ENCODE measurements around the gene LY6G6F. TPM values are rescaled to one million over a fixed set of nuclear protein-coding genes. Genes with fewer than 3 reads are reported as not detected.
A peak's percentile ranks its signal among the peaks of the same experiment; 100 is the strongest.

The LY6G6F gene
- total and polyA plus RNA-seq, 2 experiments from 2014 or later: not detected

DNA sequence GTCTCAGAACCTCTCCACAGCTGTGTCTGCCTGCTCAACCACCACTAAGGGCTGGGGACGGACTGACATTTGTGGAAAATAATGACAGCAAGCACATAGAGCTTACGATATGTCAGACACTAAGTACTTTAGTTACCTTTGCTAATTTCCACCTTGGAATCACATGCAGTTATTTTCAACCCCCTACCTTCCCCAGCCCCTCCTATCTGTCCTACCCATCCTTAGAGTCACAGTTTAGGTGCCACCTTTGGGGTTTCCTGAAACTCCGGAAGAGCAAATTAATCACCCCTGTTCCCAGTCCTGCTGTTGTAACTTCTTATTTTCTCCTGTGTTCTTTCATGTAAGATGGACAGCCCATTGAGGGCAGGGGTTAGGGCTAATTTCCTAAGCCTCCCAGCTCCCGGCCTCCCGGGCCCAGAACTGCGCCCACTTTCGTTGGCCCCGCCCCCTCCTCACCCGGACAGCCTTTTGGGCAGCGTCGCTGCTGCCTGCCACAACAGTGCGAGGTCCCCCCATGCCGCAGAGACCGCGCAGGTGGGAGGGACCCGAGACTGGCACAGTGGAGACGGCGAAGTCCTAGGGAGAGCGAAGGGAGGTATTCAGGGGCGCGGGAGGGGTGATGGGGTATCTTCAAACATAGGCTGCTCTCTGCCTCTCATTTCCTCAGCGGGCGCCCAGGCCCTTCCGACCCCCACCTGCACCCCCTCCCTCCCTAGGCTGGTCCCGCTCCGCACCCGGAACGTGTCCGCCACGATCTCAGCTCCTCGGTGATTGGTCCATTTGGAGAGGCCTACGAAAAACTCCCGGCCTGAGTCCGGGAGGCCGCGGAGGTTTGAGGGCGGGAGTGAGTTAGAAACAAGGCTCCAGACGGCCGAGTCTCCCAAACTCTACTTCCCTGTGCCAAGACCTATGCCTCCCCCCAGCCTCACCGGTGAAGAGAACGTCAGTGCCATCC, 21.3 kb downstream of the LY6G6F start:
- H3K36me3 Mint-ChIP-seq (ENCODE audit: low read depth): peaks cover 49% of the 10 kb centered on the region
- H3K4me3 Mint-ChIP-seq: peak overlapping the region; percentile 93
- no peak for ATAC-seq
- H3K4me1 Mint-ChIP-seq: peaks cover 19% of the 10 kb centered on the region; the same call in 2 of the 3 replicates
- H3F3A ChIP-seq (replicated peaks; ENCODE audit: low read depth): peaks cover 23% of the 10 kb centered on the region
- TF ChIP-seq STAT1 (IDR thresholded peaks at IDR 0.05; ENCODE audit: unreplicated experiment) (no peak), POLR2AphosphoS5 (IDR thresholded peaks at IDR 0.05; ENCODE audit: low read depth) (no peak), NANOG (IDR thresholded peaks at IDR 0.05; ENCODE audit: borderline replicate concordance) (no peak), ZNF331 (CRISPR knock-in tag; IDR thresholded peaks at IDR 0.05; ENCODE audit: low read depth) (no peak), EZH2phosphoT487 (IDR thresholded peaks at IDR 0.05; ENCODE audit: unreplicated experiment) (no peak), JUNB (IDR thresholded peaks at IDR 0.05; ENCODE audit: unreplicated experiment) (no peak)
- TF ChIP-seq, protein P1, sequence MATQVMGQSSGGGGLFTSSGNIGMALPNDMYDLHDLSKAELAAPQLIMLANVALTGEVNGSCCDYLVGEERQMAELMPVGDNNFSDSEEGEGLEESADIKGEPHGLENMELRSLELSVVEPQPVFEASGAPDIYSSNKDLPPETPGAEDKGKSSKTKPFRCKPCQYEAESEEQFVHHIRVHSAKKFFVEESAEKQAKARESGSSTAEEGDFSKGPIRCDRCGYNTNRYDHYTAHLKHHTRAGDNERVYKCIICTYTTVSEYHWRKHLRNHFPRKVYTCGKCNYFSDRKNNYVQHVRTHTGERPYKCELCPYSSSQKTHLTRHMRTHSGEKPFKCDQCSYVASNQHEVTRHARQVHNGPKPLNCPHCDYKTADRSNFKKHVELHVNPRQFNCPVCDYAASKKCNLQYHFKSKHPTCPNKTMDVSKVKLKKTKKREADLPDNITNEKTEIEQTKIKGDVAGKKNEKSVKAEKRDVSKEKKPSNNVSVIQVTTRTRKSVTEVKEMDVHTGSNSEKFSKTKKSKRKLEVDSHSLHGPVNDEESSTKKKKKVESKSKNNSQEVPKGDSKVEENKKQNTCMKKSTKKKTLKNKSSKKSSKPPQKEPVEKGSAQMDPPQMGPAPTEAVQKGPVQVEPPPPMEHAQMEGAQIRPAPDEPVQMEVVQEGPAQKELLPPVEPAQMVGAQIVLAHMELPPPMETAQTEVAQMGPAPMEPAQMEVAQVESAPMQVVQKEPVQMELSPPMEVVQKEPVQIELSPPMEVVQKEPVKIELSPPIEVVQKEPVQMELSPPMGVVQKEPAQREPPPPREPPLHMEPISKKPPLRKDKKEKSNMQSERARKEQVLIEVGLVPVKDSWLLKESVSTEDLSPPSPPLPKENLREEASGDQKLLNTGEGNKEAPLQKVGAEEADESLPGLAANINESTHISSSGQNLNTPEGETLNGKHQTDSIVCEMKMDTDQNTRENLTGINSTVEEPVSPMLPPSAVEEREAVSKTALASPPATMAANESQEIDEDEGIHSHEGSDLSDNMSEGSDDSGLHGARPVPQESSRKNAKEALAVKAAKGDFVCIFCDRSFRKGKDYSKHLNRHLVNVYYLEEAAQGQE (IDR thresholded peaks at IDR 0.05; ENCODE audit: unreplicated experiment): no peak
- TF ChIP-seq, protein P2, sequence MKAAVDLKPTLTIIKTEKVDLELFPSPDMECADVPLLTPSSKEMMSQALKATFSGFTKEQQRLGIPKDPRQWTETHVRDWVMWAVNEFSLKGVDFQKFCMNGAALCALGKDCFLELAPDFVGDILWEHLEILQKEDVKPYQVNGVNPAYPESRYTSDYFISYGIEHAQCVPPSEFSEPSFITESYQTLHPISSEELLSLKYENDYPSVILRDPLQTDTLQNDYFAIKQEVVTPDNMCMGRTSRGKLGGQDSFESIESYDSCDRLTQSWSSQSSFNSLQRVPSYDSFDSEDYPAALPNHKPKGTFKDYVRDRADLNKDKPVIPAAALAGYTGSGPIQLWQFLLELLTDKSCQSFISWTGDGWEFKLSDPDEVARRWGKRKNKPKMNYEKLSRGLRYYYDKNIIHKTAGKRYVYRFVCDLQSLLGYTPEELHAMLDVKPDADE (IDR thresholded peaks at IDR 0.05): no peak
- TF ChIP-seq, protein P3, sequence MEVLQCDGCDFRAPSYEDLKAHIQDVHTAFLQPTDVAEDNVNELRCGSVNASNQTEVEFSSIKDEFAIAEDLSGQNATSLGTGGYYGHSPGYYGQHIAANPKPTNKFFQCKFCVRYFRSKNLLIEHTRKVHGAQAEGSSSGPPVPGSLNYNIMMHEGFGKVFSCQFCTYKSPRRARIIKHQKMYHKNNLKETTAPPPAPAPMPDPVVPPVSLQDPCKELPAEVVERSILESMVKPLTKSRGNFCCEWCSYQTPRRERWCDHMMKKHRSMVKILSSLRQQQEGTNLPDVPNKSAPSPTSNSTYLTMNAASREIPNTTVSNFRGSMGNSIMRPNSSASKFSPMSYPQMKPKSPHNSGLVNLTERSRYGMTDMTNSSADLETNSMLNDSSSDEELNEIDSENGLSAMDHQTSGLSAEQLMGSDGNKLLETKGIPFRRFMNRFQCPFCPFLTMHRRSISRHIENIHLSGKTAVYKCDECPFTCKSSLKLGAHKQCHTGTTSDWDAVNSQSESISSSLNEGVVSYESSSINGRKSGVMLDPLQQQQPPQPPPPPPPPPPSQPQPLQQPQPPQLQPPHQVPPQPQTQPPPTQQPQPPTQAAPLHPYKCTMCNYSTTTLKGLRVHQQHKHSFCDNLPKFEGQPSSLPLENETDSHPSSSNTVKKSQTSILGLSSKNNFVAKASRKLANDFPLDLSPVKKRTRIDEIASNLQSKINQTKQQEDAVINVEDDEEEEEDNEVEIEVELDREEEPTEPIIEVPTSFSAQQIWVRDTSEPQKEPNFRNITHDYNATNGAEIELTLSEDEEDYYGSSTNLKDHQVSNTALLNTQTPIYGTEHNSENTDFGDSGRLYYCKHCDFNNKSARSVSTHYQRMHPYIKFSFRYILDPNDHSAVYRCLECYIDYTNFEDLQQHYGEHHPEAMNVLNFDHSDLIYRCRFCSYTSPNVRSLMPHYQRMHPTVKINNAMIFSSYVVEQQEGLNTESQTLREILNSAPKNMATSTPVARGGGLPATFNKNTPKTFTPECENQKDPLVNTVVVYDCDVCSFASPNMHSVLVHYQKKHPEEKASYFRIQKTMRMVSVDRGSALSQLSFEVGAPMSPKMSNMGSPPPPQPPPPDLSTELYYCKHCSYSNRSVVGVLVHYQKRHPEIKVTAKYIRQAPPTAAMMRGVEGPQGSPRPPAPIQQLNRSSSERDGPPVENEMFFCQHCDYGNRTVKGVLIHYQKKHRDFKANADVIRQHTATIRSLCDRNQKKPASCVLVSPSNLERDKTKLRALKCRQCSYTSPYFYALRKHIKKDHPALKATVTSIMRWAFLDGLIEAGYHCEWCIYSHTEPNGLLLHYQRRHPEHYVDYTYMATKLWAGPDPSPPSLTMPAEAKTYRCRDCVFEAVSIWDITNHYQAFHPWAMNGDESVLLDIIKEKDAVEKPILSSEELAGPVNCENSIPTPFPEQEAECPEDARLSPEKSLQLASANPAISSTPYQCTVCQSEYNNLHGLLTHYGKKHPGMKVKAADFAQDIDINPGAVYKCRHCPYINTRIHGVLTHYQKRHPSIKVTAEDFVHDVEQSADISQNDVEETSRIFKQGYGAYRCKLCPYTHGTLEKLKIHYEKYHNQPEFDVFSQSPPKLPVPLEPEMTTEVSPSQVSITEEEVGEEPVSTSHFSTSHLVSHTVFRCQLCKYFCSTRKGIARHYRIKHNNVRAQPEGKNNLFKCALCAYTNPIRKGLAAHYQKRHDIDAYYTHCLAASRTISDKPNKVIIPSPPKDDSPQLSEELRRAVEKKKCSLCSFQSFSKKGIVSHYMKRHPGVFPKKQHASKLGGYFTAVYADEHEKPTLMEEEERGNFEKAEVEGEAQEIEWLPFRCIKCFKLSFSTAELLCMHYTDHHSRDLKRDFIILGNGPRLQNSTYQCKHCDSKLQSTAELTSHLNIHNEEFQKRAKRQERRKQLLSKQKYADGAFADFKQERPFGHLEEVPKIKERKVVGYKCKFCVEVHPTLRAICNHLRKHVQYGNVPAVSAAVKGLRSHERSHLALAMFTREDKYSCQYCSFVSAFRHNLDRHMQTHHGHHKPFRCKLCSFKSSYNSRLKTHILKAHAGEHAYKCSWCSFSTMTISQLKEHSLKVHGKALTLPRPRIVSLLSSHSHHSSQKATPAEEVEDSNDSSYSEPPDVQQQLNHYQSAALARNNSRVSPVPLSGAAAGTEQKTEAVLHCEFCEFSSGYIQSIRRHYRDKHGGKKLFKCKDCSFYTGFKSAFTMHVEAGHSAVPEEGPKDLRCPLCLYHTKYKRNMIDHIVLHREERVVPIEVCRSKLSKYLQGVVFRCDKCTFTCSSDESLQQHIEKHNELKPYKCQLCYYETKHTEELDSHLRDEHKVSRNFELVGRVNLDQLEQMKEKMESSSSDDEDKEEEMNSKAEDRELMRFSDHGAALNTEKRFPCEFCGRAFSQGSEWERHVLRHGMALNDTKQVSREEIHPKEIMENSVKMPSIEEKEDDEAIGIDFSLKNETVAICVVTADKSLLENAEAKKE (CRISPR knock-in tag; IDR thresholded peaks at IDR 0.05): no peak
- TF ChIP-seq, protein P4, sequence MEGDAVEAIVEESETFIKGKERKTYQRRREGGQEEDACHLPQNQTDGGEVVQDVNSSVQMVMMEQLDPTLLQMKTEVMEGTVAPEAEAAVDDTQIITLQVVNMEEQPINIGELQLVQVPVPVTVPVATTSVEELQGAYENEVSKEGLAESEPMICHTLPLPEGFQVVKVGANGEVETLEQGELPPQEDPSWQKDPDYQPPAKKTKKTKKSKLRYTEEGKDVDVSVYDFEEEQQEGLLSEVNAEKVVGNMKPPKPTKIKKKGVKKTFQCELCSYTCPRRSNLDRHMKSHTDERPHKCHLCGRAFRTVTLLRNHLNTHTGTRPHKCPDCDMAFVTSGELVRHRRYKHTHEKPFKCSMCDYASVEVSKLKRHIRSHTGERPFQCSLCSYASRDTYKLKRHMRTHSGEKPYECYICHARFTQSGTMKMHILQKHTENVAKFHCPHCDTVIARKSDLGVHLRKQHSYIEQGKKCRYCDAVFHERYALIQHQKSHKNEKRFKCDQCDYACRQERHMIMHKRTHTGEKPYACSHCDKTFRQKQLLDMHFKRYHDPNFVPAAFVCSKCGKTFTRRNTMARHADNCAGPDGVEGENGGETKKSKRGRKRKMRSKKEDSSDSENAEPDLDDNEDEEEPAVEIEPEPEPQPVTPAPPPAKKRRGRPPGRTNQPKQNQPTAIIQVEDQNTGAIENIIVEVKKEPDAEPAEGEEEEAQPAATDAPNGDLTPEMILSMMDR (conservative IDR thresholded peaks at IDR 0.05; ENCODE audit: low read depth in 2 of 2): no peak
- H3K27ac ChIP-seq (ENCODE audit: low read depth): no peak overlapping the region
- H3K4me1 ChIP-seq (ENCODE audit: insufficient read depth): peaks cover 14% of the 10 kb centered on the region; the same call in 1 of the 2 replicates
- H3K9me3 Mint-ChIP-seq: no peaks in the 10 kb centered on the region; the same call in 2 of the 3 replicates
- H4K20me1 ChIP-seq (replicated peaks; ENCODE audit: insufficient read depth): peaks cover 2% of the 10 kb centered on the region; the same call in 1 of the 2 replicates
- no peak overlapping the region for H2AFZ ChIP-seq
- H3K9me2 ChIP-seq (ENCODE audit: insufficient read depth): no peaks in the 10 kb centered on the region
- peak overlapping the region; percentile 98 for H3K4me2 ChIP-seq
- H3K27me3 ChIP-seq (ENCODE audit: insufficient read depth): peaks cover 8% of the 10 kb centered on the region; the same call in 1 of the 2 replicates
- DNase-seq (ENCODE audit: low spot score): no peak
- H3K36me3 ChIP-seq (ENCODE audit: insufficient read depth): peaks cover 19% of the 10 kb centered on the region
- H3K27me3 Mint-ChIP-seq (ENCODE audit: insufficient read depth, low read depth, poor library complexity): peaks cover 22% of the 10 kb centered on the region
- H3K4me3 ChIP-seq: peak overlapping the region; percentile 99
- H3K79me2 ChIP-seq (replicated peaks; ENCODE audit: insufficient read depth): no peaks in the 10 kb centered on the region
- H3K27ac Mint-ChIP-seq: no peak overlapping the region
